Measurements from ENCODE around the gene LRIT3.

Gene LRIT3

GRCh38 chr4:109902559-109903251 lies 54.8 kb downstream of the LRIT3 start:
- DNase-seq (ENCODE audit: low spot score): no peak

- DNase-seq (ENCODE audit: low spot score): no peak
Observed at GRCh38 chr4:109908731-109909130, 60.8 kb downstream of the LRIT3 start.

GRCh38 chr4:109910256-109910655 lies 62.3 kb downstream of the LRIT3 start:
- DNase-seq (ENCODE audit: low spot score): peak; percentile 23

GRCh38 chr4:109912706-109913595 lies 65.0 kb downstream of the LRIT3 start, which contains the start of gene EGF:
Gene EGF (plus strand): TSS chr4:109912883. CDS start chr4:109913336, 453 bp downstream.
- DNase-seq (ENCODE audit: low spot score): no peak

- DNase-seq (ENCODE audit: low spot score): no peak
Observed at GRCh38 chr4:109913596-109914241, 65.8 kb downstream of the LRIT3 start.

GRCh38 chr4:109914322-109914721 lies 66.4 kb downstream of the LRIT3 start:
- no peak for DNase-seq (ENCODE audit: low spot score)

- DNase-seq (ENCODE audit: low spot score): no peak
Observed at GRCh38 chr4:109915385-109916026, 67.6 kb downstream of the LRIT3 start.

GRCh38 chr4:109916027-109916409 lies 68.1 kb downstream of the LRIT3 start:
- no peak for DNase-seq (ENCODE audit: low spot score)

- no peak for DNase-seq (ENCODE audit: low spot score)
Observed at GRCh38 chr4:109921384-109921808, 73.5 kb downstream of the LRIT3 start.
